Head of caudate nucleus (tissue), 42 donors: ENCODE data around the gene RABGAP1L.
"Not testable (repeated sequence)": the region's sequence is repeated elsewhere in the genome, so short reads cannot be mapped to it uniquely, and the experiment has no call there.

Experiments used
- DNase-seq, 42 donors: peaks; one replicate each; pipeline versions ENCODE4 v3.0.0 to v3.0.0-alpha.2; 2020 to 2021; ENCODE audit warnings: mixed read lengths in 7 of 42
- intact Hi-C: fragments of 100-400 bp; cut with DNase I; formaldehyde crosslinking; loops from one replicate; pipeline ENCODE4 v1.15.0; 2022

RABGAP1L gene

GRCh38 chr1:174995121-174995520 lies 835.8 kb downstream of the RABGAP1L start:
- intact Hi-C loops, result loop anchor here (10.0 kb wide), 1 partner anchor 740 kb away; no protein-coding TSS in a partner anchor
- no peak for DNase-seq

DNA sequence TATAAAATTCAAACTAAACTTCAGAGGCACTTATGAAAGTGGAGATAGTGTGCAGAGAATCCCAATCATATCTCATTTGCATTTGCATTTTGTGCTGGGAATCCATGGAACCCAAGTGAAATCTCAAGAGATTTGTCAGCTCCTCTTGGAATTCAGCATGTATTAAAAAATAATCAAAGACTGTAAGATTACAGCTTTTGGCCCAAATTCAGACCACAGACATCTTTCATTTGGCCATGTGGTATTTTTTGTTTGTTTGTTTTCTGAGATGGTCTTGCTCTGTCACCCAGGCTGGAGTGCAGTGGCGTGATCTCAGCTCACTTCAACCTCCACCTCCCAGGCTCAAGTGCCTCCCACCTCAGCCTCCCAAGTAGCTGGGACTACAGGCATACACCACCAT lies 836.6 kb downstream of the RABGAP1L start:
- intact Hi-C loops, result loop anchor here (10.0 kb wide), 1 partner anchor 741 kb away; no protein-coding TSS in a partner anchor

GRCh38 chr1:174996476-174996875 lies 837.2 kb downstream of the RABGAP1L start:
- intact Hi-C loops, result loop anchor here (10.0 kb wide), 1 partner anchor 742 kb away; no protein-coding TSS in a partner anchor
- no peak for DNase-seq

More for the DNA sequence above, 836.6 kb downstream of the RABGAP1L start:
- no peak for DNase-seq

DNA sequence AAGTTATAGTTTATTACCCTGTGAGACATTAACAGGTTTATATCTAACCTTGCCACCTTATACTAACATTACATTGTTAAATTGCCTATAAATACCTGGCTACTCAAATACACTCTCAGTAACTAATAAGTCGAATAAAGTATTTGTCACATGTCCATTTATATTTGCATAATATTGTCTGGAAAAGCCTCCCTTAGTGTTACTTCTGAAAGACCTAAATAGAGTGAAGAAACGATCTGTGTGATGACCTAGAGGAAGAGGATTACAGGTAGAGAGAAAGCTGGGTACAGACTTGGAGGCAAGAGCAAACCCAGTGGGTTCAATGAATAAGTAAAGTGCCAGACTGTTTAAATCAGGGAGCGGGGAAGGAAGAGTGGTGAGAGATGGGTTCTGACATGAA lies 837.7 kb downstream of the RABGAP1L start:
- intact Hi-C loops, result loop anchor here (10.0 kb wide), 1 partner anchor 742 kb away; no protein-coding TSS in a partner anchor
- no peak for DNase-seq

DNA sequence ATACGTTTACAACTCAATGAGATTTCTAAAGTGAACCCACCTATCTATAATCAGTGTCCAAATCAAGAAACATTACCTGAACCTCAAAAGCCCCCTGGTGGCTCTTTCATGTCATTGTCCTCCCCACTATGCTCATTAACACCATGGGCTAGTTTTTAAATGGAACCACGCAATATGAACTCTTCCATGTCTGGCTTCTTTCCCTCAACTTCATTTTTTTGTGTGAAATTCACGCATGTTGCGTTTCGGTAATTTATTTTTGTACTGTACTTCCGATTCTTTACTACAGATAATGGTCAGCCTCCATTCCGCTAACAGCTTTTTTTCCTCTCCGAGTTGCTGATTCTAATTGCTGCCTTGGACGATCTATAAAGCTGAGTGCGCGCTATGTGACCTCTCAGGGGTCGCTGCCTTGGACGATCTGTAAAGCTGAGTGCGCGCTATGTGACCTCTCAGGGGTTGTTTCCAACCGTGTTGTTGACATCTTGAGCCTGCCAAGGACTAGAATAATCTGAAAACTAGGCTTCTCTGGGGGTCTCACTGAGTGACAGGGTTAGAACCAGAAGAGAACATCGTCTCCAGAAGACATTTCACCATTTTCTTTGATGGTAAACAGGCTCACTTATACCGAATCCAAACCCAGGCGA lies 839.4 kb downstream of the RABGAP1L start:
- intact Hi-C loops, result loop anchor here (10.0 kb wide), 1 partner anchor 744 kb away; no protein-coding TSS in a partner anchor
- DNase-seq, result peak in 24 of 42 donors; percentile 17 to 74 (median 44)

- intact Hi-C loops, result loop anchor here (10.0 kb wide), 1 partner anchor 745 kb away; no protein-coding TSS in a partner anchor
- peak; percentile 96 to 99 (median 98) for DNase-seq
Measured at GRCh38 chr1:174999216-174999935, 840.1 kb downstream of the RABGAP1L start.

- intact Hi-C loops, result loop anchor here (10.0 kb wide), 1 partner anchor 745 kb away; no protein-coding TSS in a partner anchor
- DNase-seq, result peak in 37 of 42 donors; percentile 12 to 77 (median 49)
Measured at GRCh38 chr1:174999936-175000696, 840.8 kb downstream of the RABGAP1L start, which contains the start of gene CACYBP. CACYBP (plus strand) TSS chr1:174999947; CDS start chr1:175000181, 234 bp downstream.

DNA sequence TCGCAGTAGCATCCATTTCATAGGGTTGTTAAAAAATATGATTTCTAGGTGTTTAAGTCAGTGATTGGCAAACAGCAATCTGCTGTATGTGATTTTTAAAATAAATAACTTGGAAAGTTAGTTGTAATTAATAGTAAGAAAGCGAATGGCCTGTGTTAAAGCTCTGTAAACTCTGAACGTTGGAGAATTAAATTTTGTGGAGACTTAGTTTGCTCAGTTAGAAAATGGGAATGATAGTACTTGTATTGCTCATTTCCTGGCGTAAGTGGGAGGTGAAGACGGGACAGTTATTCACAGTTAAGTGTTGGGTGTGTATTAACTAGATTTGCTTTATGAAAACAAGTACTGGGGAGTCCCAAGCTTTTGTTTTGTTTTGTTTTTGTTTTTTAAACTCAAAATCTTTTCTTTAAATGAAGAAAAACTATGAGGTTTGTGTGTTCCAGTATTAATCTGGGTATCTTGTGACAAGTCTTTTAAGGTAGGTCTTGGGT lies 841.4 kb downstream of the RABGAP1L start:
- DNase-seq, result no peak
- intact Hi-C loops, result no loop called here

DNA sequence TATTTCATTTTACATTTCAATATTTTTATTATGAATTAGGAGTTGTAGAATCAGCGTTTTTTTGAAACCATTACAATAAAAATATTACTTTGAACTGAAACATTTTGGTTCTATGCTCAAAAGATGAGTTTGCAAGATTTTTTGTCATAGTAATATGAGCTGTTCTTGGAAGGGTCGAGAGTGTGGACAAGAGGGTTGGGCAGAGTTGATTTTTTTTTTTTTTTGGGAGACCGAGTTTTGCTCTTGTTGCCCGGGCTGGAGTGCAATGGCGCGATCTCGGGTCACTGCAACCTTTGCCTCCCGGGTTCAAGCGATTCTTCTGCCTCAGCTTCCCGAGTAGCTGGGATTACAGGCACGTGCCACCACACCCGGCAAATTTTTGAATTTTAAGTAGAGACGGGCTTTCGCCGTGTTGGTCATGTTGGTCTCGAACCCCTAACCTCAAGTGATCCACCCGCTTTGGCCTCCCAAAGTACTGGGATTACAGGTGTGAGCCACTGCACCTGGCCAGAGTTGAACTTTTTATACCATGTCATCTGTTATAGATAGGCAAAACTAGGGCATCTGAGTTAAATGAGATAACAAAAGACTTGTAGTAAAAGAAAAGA lies 843.7 kb downstream of the RABGAP1L start:
- no peak for DNase-seq
- intact Hi-C loops, result no loop called here

DNA sequence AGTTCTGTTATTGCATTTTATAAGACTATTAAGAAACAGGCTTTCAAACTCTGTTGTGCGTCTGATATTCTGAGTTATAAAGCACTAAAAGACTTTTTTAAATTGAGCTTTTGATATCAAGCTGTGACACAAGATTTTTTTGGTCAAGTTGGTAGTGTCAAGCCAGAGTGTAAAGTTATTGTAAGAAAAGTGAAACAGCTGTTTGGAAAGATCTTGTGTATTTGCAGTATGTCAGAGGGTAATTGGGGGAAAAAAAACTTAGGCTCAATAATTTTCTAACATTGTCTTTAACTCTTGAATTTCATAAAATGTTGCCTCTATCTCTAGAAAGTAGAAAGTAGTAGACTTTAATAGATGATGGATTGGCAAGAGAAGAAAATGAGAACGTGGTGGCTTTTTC lies 844.2 kb downstream of the RABGAP1L start:
- DNase-seq, result no peak
- intact Hi-C loops, result no loop called here

DNA sequence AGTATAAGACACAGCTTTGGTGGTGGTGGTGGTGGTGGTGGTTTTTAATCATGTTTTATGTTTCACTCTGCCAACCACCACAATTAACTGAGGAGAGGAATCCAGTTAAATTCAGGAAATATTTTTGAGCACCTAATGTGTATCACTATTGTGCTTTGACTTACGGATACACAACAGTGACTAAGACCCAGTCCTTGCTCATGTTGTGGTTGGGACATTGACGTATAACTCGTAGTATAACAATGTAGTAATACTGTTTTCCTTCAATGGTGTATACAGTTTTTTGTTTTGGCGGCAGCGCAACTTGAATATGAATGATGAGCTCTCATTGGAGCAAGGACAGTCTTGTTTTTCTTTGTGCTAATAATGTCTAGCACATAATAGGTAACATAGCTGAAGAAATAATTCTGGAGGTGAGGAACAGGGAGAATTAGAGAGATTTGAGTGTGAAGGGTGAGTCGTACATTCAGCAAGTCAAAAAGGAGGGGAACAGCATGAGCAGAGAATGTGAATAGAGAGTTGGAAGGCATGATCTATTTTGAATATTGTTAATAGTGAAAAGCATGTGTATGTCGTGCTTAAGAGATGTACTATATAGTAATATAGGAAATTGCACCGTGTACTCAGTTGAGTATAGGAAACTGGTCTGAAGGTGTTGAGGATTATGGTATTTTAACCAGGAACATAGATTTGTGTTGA lies 845.9 kb downstream of the RABGAP1L start:
- no peak for DNase-seq
- intact Hi-C loops, result no loop called here

DNA sequence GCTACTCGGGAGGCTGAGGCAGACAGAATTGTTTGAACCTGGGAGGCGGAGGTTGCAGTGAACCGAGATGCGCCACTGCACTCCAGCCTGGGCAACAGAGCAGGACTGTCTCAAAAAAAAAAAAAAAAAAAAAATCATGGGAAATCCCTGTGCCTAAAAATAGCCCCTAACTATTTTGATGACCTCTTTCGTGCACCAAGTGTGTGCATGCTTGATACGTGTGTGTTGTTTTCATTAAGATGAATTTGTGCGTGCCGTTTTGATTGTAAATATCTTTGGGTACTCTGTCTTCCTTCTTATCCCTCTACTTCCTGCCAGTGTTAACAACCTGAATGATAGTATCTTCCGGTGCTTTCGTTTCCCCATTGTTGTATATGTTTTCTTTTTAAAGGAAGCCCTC lies 850.2 kb downstream of the RABGAP1L start:
- no peak for DNase-seq
- intact Hi-C loops, result no loop called here

DNA sequence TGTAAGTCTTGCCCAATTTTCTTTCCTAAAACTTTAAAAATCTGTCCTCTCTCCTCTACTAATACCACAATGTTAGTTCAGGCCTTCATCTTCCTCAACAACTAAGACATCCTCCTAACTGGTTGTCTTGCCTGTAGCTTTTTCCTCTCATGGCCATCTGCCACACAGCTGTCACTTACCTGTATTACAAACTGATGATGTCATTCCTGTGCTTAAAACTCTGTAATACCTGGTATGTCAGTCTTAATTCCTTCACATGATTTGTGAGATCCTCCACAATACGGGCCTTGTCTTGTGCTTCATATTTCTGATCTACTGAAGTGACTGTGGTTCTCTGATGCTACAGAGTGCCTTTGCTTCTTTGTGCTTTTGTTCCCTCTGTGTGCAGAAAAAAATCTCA lies 854.1 kb downstream of the RABGAP1L start:
- DNase-seq, result no peak
- intact Hi-C loops, result no loop called here

- intact Hi-C loops, result no loop called here
Measured at GRCh38 chr1:175015243-175015642, 855.9 kb downstream of the RABGAP1L start.

DNA sequence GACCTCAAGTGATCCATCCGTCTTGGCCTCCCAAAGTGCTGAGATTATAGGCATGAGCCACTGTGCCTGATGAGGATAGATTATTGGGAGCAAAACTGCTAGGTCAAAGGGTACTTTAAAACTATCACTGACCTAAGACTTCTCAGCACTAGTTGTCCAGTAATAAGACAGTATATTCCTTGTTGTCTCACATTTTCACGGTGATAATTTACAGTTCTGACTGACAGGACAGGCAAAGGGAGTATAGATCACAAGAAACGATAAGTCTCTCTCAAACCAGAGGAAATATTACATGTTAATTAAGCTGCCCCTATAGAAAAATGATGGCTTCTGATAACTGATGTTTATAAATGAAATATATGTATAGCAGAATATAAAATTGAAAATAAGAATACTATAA lies 860.2 kb downstream of the RABGAP1L start:
- intact Hi-C loops, result no loop called here
- DNase-seq, result no peak

More at GRCh38 chr1:175015243-175015642, 855.9 kb downstream of the RABGAP1L start:
- DNase-seq, result no peak

DNA sequence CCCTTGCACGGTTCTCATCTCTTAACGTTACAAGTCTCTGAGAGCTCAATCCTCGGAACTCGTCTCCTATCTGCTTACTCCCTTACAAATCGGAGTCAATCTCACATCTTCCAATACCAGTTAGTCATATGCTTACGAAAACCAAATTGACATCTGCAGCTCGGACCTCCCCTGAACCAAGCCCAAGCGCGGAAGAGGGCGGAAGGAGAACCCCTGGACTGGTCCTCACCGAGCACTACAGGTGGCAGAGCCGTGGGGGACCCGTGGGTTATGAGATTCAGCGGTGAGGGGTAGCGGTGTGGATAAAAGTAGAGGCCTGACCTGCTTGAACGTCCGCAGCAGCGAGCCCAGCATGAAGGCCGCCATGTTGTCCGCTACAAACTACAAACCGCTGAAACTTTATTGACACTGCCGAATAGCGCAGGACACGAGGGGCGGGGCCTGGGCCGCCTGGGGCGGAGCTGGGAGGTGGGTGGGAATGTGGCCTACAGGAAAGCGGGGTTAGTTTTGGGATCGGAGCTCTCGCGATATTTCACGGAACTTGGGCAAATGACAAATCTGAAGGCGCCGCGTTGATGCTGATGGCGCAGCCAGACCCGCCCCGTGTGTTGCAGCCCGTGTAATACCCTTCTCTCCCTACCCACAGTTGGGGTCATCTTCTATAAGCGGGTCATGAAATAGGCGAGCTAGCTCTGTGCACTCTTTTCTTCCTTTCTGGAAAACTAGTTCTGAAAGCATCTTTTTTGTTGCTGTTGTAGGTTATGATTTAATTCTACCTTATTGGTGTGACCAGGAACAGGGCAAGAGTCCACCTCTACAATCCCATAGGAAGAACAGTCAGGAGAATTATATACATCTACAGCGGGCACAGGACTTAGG lies 864.0 kb downstream of the RABGAP1L start, which contains the start of gene MRPS14:
TSS of gene MRPS14 (minus strand) at position 383 of the 879 bp plus-strand sequence. CDS start at position 366, 17 bp downstream.
- peak; percentile 94 to 99 (median 97) for DNase-seq
- intact Hi-C loops, result no loop called here

DNA sequence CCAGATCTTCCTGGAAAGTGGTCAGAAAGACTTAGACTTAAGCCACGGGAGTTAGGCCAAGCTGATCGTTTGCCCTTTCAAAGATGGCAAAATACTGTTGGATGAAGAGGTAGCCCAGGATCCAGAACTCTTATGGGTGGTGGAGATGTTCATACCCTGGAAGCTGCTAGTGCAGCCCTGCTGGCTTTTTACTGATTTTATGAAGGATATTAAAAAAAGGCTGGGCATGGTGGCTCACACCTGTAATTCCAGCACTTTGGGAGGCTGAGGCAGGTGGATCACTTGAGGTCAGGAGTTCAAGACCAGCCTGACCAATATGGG lies 864.6 kb downstream of the RABGAP1L start:
- DNase-seq, intact Hi-C loops: not testable (repeated sequence)
